Subcutaneous adipose tissue (tissue), 4 donors: ENCODE measurements around the gene AKAP6. TPM values are rescaled to one million over a fixed set of nuclear protein-coding genes. Genes with fewer than 3 reads are reported as not detected.

Experiments used
- CTCF ChIP-seq: fragments of 450-650 bp; IDR thresholded peaks from one replicate; pipeline ENCODE4 v1.5.1; 2016; ENCODE audit warnings: low read depth, mild to moderate bottlenecking, control low read depth, antibody characterized with exemption, moderate library complexity
- total RNA-seq, 4 donors: library from RNA; depleted of rRNA; stranded (reverse); fragments of >200 nt; gene quantifications; one replicate each; pipeline ENCODE4 v1.1.0, GENCODE V29; 2016

Gene AKAP6
- total RNA-seq, 4 donors from 2014 or later, result 0.65 to 6.5 (median 1.2) TPM

GRCh38 chr14:32667287-32667686 lies 338.2 kb downstream of the AKAP6 start:
- TF ChIP-seq CTCF, result no peak

DNA sequence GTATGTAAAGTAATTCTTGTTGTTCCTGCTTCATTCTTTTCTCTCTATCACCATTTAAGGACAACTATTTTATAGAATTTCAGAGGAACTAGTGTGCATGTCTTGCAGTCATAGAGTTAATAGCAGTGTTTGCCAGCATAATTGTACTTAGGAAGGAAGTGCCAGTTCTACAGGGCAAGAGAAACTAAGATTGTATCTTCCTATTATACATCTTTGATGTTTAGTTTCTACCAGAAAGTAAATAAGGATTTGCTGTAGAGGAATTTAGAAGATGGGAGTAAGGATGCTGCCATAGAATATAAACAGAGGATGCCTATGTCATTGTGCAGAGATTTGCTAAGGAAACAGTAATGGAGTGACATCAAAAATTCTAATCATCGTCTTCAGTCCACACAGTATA lies 338.7 kb downstream of the AKAP6 start:
- no peak for TF ChIP-seq CTCF

- TF ChIP-seq CTCF, result no peak
Measured at GRCh38 chr14:32669391-32669790, 340.3 kb downstream of the AKAP6 start.

- TF ChIP-seq CTCF, result no peak
Measured at GRCh38 chr14:32675433-32675832, 346.3 kb downstream of the AKAP6 start.

DNA sequence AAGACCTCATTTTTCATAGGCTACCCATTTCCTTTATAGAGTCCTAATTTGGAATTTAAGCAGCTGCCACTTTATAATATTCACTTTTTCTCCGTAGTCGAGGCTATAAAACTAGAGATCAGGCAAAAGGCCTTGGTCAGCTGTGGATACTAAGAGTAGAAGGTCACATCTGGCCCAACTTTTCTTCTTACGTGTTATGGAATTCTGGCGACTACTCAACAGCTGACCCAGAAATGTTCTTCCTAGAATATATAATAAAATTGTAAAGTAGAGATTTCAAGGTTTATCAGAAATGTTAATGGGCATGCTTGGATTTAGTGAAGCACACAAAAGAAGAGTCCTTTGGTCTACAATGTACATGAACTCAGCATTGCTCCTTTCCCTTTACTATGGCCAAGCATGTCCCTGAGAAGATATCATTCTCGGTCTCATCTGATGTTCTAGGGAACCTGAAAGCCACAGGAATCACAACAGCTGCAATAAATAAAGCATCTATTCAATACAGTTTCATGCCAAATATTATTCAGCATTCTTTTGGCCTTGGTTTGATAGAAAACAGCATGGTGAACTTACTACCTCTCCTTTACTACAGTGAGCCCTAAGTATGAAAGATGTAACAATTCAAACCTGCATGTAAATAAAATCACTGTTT lies 348.2 kb downstream of the AKAP6 start:
- TF ChIP-seq CTCF, result no peak

DNA sequence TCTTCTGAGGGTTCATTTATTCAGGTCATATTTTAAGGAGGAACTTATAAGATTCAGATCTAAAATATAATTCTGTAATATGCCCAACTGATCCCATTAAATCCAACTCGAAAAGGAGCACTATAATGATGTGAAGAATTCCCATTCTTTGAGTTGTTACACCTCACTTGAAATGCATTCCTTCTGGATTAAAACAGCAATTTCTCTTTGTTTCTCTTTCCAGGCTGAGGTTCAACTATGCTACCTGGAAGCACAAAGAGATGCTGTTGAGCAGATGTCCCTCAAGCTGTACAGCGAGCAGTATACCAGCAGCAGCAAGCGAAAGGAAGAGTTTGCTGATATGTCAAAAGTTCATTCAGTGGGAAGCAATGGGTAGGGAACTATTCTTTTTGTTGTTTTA lies 349.0 kb downstream of the AKAP6 start:
- no peak for TF ChIP-seq CTCF

DNA sequence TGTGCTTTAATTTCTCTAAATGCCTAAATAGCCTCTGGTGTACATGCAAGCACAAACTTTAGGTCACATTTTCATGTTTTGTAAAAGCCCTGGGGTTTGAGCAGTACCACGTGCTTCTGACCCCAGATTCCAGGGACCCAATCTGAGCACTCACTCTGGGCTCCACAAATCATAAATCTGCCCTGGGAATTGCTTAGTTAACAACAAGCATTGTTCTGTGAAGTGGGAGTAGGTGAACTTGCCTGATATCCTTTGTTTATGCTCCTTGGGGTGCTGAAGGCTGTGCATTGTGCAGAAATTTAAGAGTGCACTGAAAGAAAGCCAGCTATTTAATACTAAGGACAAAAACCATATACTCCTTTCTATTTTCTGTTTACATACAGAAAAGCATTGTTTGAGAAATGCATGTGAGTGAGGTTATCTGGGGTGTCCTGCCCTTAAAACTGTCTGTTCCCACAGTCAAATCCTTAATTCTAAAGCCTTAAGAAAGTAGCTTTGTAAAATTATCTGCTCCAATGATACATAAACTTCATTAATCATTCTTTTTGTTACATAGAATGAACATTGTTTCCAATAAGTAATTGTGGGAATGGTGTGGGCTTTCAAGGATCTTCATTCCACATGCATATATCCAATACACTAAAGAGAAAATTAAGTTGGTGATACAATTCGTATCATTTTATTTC lies 351.0 kb downstream of the AKAP6 start:
- no peak for TF ChIP-seq CTCF
